ENCODE measurements around the gene ELMOD2. TPM values are rescaled to one million over a fixed set of nuclear protein-coding genes. Genes with fewer than 3 reads are reported as not detected.

Gene ELMOD2
- total RNA-seq = 26.0 and 27.2 TPM in 2 replicates

DNA sequence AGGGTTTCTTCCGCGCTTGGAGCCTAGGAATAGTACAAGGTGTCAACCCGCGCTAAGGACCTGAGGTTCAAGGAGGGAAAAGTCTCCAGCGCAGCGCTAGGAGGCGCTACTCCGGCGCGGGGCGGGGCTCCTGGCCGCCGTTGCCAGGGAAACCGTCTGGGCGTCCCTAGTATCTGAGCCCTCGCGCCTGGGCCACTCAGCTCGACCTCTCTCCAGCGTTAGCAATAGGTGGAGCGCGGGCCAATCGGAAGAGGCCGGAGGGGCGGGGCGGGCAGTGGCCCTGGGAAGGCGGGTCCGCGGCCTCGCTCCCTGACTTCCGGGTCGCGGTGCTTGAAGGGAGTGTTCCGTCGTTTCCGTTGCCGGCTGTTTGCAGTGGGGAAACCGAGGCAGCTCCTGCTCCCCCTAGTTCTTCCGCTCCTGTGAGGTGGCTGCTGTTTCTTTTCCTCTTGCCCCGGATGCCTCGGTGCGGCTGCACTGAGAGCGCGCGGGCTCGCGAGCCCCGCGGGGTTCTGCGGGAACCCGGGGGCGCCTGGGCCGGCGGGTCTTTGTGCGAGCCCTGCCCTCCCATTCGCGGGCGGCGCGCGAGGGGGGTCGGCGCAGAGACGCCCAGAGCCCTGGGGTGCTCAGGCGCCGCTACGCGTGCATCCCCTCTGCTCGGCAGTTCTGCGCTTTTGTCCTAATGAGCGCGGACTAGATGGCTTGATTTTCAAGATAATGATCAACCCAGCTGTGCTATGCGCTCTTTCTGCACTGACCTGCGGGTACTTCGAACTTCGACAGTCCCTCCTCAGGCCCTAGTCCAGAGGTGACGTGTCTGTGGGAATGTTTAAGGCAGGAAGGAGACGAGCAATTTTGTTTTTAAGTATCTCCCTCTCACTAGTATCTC, at the start of gene ELMOD2:
ELMOD2 (plus strand) TSS at position 312 of the 886 bp plus-strand sequence. CDS start 1,261 bp downstream, outside the sequence.

DNA sequence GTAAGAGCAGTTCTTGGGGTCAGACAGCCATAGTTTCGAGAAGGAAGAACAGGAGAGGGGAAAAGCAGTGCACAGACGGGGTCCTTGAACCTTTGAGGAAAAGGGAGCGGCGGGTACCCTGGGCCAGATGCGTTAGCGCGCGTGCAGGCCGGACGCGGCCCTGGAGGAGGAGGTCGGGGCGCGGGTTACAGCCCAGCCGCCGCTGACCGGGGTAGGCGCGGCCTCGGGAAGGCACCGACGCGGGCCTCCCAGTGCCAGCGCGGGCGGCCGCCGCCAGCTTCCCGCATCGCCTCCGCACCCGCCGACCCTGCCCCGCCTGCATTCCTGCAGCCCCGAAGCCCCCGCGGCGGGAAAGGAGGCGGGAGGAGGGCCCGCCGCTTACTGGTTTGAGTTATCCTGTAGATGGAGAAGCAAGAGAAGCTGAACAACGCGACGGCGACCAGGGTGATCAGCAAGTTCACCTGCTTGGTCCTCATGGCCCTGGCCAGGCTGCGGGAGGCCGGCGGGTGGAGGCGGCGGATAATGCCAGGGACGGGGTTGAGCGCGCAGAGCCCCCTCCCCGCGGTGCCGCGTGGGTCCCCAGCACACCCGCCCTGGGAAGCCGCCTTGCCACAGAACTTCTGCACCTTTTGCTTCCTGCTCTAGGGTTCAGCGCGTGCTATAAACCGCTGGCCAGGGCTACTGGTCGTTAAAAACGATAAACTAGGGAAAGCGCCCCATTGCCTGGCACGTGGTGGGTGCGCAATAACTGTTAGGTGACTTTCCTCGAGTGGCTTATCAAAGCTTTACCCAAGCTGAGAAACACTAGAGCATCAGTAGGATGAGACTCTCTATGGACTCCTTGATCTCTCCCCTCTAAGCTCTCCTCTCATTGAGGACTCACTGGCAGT, 26.0 kb upstream of the ELMOD2 start, which contains the start of gene MGAT4D:
MGAT4D (minus strand) TSS at position 547 of the 890 bp plus-strand sequence; CDS start at position 476, 71 bp downstream.

DNA sequence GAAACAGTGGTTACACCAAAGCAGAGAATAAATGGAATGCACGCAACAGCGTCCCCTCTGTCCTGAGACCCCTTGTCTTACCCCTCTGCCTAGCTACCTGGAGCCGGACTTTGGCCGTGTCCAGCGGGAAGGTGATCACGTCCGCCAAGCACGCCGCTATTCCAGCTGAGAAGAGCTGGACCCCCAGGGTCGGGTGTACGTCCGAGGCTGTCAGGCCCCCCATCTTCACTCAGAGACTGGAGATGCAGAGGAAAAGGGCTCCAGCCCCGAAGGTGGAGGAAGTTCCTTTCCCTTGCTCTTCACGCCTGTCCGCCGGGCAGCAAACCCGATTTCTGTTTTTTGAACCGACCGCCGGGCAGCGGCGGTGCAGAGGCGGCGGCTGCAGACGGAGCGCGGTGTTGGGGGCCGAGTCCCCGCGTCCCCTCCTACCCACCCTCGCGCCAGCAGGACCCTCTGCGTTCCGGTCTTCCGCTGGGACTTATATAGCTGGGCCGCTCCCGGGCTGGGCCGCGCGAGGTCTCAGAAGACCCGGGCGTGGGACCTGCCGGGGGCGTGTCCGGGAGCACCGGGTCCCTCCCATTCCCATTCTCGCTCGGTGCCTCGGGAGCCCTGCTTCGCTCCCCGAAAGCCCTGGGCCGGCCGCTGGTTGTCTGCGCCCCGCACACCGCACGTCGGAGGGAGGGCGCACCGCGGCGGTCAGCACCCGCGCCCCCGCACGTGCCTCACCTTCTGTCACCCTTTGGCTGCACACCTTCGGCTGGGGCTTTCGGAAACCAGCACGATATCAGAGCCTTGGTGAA, 44.7 kb downstream of the ELMOD2 start, which contains the start of gene UCP1:
UCP1 (minus strand) TSS at position 455 of the 800 bp plus-strand sequence; CDS start at position 223, 232 bp downstream.

Other genes starting within 250 kb of the ELMOD2 start
- gene SCOC, start 150.5 kb upstream of the ELMOD2 start, total RNA-seq = 38.1 and 44.8 TPM in 2 replicates
- gene CLGN, start 96.5 kb upstream of the ELMOD2 start, total RNA-seq = 6.8 TPM in 1 of 2 replicates, not detected in the other
- not detected in 2 replicates for gene MGAT4D, start 25.9 kb upstream of the ELMOD2 start, total RNA-seq
- not detected in 2 replicates for gene UCP1, start 44.8 kb downstream of the ELMOD2 start, total RNA-seq
- gene TBC1D9, start 232.2 kb downstream of the ELMOD2 start, total RNA-seq = 18.9 and 20.4 TPM in 2 replicates

Data from cardiac ventricle fibroblast (primary cell).